GM12873 (cell line): Measurements from ENCODE around the gene ID2.

Experiments used
- CTCF ChIP-seq: IDR thresholded peaks from 2 replicates; pipeline ENCODE4 v1.5.1; 2012; ENCODE audit warnings: low read depth, mild to moderate bottlenecking, moderate library complexity, low read length, control low read depth; ENCODE audit not compliant: insufficient read depth; ENCODE audit errors: missing control alignments

ID2 gene

GRCh38 chr2:8676921-8677645, 4.8 kb upstream of the ID2 start:
- no peak for TF ChIP-seq CTCF

- no peak for TF ChIP-seq CTCF
Measured at GRCh38 chr2:8677646-8678592, 3.9 kb upstream of the ID2 start.

DNA sequence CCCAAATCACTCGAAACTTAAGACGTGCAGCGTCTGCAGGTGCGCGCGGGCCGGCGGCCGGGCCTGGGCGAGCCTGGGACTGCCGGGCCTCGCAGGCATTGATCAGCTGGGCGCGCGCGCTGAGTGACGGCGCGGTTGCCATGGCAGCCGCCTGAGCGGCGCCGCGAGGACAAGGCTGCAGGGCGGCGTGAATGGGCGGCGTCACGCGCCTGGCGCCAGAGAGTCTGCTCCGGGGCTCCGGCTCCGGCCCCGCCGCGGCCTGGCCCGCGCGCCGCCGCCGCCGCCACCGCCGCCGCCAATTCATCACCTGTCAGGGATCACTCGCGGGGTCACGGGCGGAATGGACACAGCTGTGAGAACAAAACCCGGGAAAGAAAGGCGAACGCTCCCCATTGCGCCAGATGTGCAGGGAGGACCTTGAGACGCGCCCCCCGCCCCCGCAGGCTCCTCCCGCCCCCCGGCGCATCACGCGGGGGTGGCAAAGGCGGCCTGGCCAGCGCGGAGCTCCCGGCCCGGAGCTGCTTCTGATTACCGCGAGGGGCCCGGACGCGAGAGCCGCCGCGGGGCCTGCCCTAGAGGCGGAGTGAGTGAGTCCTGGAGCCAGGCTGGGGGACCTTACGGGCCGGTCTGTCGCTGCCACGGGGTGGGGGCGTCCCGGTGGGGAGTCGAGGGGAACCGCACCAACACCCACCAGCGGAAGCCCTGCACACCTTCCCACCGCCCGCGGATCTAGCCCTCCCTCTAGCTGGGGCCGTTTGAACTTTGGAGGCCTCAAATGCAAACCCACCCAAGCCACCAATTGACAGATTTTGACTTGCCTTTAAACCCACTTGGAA, 2.9 kb upstream of the ID2 start:
- no peak for TF ChIP-seq CTCF

GRCh38 chr2:8679567-8679826, 2.4 kb upstream of the ID2 start:
- TF ChIP-seq CTCF, result no peak

- TF ChIP-seq CTCF, result no peak
Measured at GRCh38 chr2:8679827-8680731, 1.8 kb upstream of the ID2 start.

DNA sequence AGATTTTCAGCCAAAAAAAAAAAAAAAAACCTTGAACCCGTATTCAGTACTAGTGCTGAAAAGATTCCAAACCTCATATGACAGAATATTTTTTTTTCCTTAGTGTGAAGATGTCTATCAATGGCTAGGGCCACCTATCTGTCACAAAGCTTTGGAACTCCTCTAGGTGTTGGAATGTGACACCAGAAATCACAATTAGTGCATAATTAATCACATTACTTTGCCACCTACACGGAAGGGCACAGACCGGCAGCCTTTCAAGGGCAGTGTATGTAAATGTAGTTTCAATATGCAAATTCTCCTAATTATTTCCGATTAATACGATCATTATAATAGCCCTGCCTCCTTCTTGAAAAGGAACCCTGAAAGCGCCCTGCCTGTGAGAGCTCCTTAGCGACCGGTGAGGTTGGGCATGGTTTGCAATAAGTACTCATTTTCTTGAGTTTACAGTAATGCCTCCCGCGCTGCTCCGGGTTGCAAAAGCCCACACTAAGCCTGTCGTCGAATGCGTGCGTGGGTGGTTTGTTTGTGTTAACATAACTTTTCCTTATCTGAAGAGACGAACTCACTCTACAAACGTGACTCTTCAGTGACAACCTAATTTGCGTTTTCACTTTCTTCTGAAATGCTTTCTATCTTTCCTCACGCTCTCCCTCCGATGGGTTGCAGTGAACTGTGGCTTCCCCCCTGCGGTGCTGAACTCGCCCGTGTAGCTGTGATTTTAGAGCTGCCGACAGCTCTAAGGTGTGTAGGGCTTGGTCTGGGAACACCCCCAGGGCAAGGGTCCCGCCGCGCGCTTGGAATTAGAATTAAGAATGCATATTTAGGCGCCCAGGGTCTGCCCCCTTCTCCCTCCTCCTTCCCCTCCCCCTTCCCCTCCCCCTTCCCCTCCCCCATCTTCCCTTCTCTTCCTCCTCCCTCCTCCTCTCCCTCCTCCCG, 765 bp upstream of the ID2 start:
- TF ChIP-seq CTCF, result no peak
